GM12865 (cell line): ENCODE data around the gene ZNF691.
A peak's percentile ranks its signal among the peaks of the same experiment; 100 is the strongest.

ENCODE experiments used
- DNase-seq: peaks from one replicate; pipeline ENCODE4 v3.0.0; 2010; ENCODE audit warnings: low read depth
- H3K4me3 ChIP-seq: 2 replicates; pipeline ENCODE4 v1.5.1; 2011; ENCODE audit warnings: mild to moderate bottlenecking, low read depth, low read length, control low read depth
- CTCF ChIP-seq: IDR thresholded peaks from 2 replicates; pipeline ENCODE4 v1.5.1; 2011; ENCODE audit warnings: low read length, control low read depth, low read depth, inconsistent platforms; ENCODE audit not compliant: insufficient read depth; ENCODE audit errors: missing control alignments

Gene ZNF691

GRCh38 chr1:42841440-42842147 is 4.8 kb upstream of the ZNF691 start:
- TF ChIP-seq CTCF: no peak
- H3K4me3 ChIP-seq: no peak overlapping the region
- DNase-seq: no peak

DNA sequence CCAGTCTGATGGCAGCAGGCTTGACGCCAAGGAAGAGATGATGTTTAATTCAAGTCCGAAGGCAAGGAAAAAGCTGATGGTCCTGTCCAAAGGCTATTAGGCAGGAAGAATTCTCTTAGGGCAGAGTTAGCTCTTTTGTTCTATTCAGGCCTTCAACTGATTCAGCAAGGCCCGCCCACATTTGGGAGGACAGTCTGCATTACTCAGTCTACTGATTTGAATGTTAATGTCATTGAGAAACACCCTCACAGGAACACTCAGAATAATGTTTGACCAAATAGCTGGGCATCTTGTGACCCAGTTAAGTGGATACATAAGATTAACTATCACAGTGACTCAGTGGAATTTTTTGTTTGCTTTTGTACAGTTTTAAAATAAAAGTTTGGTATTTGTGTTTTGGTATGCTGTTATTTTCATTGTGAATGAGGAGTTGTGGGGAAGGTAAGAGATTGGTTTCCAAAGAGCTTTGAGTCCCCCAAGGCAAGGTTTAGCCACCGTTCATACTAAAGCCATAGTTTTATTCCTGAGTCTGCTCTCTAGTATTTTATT is 1.7 kb upstream of the ZNF691 start:
- no peak for DNase-seq
- TF ChIP-seq CTCF: no peak
- no peak overlapping the region for H3K4me3 ChIP-seq

- DNase-seq: no peak
- H3K4me3 ChIP-seq: peak overlapping the region; percentile 92
- TF ChIP-seq CTCF: no peak
Observed at GRCh38 chr1:42845193-42845592, 1.2 kb upstream of the ZNF691 start.

DNA sequence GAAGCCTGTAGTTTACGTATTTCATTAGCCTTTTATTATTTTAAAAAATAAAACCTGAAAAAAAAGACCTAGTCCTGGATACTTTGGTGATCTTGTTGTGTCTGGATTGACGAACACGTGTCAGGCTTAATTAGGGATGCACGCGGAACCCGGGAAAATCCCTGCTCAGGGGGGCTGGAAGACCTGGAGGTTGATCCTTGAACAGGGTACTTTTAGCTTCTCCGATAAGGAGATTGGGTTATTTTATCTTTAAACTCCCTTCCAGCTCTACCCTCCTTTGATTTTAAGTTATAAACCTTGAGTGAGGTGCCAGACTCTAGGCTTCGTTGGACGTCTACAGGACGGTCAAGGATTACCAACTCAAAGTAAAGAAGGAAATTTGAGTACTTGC is 552 bp upstream of the ZNF691 start:
- no peak for TF ChIP-seq CTCF
- no peak for DNase-seq

GRCh38 chr1:42847111-42847595 is 740 bp downstream of the ZNF691 start:
- H3K4me3 ChIP-seq: peak overlapping the region; percentile 92
- no peak for TF ChIP-seq CTCF
- no peak for DNase-seq

More for the DNA sequence above, 552 bp upstream of the ZNF691 start:
- H3K4me3 ChIP-seq: peak overlapping the region; percentile 92

DNA sequence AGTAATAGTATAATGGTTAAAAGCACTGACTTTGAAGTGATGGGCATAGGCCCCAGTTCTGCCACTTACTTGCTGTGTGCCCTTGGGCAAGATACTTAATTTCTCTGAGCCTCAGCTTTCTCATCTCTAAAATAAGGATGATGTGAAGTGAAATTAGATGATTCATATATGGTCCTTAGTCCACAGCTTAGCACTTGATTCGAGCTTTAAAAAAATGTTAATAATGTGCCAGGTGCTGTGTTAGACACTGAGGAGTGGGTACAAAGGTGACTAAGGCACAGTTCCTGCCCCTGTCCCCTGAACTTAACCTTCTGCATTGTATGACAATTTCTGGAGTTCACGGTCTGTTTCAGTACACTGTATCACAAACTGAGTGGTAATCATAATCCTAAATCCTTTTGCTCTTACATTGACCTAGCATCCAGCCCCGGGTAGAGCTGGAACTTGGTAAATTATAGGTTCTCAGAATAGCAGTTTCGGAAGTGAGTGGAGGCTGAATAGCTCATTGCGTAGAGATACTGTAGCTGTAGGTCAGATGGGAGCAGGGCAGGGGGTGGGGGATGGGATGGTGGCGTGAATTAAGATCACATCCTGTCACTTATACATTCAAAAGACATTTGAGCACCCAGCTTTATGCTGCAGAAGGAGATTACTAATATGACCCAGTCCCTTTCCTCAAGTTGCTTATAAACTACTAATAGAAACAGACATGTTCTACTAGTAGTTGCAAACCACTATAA is 1.5 kb downstream of the ZNF691 start:
- no peak for TF ChIP-seq CTCF
- peak overlapping the region; percentile 92 for H3K4me3 ChIP-seq
- peak; percentile 49 for DNase-seq
